C1 segment of cervical spinal cord (tissue), 14 donors: ENCODE measurements around the gene DYNC2LI1.

Experiments
- DNase-seq, 14 donors: peaks; one replicate each; lab custom pipeline; 2025; lab: John Stamatoyannopoulos, UW

Gene DYNC2LI1

DNA sequence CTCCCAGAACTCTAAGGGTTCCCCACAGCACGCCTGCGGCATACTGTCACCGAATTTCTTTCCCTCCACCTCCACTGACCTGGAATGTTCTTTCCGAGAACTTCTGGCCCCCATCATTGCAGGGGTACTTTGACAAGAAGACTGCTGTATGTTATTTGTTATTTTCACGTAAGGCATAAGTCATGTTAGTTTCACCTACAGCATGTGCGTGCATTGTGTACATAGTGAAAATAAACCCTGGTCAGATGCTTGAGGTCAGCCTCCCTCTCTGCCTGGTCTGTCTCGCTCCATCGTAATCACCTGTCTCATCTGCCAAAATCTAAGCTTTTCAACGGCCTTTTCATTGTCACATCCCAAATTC is 69.0 kb downstream of the DYNC2LI1 start:
- DNase-seq, result no peak

DNA sequence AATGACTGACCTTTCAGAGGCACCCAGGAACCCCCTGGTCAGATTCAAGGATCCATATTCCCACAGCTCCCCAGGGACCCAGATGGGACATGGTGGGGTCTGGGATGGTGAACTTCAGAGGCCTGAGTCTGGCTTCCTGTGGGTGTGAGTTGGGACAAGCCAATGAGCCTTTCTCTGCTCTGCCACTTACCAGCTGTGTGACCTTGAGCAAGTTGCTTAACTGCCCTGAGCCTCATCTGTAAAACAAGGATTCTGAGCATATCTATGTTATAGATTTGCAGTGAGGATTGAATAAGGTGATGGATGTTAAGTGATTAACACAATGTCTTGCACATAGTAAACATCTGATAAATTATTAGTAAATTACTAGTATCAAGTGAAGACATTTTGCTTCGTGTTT is 71.3 kb downstream of the DYNC2LI1 start:
- no peak for DNase-seq

DNA sequence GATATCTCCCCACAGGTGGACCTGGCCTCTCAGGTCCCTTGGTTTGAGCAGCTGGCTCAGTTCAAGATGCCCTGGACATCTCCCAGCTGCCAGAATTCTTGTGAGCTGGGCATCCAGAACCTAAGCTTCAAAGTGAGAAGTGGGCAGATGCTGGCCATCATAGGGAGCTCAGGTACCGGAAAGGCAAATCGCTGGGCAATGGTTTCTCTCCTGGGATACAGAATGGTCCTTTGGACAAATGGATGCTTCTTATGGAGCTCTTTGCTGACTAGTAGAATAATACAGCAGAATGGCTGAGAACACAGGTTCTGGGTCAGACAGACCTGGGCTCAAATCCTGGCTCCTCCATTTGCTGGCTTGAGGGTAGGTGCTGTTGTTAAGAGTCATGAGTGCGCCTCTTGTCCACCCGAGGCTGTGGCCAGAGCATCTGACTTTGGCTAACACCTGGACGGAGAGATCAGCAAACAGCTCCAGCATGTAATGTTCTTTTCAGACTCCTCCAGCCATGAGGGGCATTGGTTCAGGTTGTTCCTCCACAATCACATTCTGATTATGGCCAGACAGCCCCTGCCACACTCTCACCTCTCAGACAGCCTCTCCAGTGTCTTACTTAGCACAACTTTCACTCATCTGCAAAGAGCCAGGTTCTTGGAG is 72.4 kb downstream of the DYNC2LI1 start:
- no peak for DNase-seq

DNA sequence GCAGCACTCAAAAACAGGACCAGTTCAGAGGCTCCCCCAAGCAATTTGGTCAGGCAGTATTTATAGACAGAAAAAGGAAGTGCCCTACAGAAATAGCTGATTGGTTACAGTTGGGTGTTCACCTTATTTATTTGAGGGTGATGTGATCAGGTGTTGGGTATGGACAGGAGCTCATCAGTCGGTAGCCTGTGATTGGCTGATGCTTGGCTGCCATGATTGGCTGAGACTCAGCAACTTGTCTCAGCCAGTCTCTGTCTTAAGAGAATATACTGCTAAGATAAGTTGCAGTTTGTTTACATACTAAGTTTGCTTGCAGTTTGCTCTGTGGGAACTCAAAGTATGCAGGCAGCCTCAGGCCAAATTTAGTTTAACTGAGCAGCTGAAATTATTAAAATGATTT is 74.4 kb downstream of the DYNC2LI1 start:
- DNase-seq, result no peak

DNA sequence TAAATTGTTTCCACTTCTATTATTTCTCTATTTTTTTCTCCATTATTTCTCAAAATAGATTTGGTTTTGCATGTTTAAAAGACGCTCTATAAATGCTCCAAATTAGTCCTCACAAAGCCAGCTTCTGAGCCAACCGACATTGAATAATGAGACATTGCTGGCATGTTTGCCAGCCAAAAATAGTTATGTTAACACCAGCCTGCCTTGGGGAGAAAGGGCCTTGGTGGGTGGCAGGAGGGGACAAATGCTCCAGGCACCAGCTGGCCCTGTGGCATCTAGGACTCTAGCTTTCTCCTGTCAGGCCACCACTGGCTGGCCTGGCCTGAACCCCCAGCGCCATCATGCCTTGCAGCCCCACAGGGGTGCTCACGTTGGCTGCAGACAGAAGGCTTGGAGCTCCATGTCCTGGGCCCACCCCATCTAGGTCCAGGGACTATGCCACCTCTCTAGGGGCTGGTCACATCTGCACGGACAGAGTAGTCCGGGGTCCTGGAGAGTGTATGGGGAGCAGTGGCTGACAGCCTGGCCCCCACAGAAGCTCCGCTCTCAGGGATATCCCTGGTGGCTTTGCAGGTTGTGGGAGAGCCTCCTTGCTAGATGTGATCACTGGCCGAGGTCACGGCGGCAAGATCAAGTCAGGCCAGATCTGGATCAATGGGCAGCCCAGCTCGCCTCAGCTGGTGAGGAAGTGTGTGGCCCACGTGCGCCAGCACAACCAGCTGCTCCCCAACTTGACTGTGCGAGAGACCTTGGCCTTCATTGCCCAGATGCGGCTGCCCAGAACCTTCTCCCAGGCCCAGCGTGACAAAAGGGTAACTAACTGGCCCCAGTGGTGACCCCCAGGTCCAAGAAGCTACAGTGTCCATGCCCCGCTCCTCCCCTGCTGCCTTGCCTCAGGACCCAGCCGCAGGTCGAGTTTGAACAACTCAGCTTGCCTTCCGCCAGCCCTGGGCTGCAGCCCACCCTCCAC is 77.5 kb downstream of the DYNC2LI1 start:
- DNase-seq, result no peak

DNA sequence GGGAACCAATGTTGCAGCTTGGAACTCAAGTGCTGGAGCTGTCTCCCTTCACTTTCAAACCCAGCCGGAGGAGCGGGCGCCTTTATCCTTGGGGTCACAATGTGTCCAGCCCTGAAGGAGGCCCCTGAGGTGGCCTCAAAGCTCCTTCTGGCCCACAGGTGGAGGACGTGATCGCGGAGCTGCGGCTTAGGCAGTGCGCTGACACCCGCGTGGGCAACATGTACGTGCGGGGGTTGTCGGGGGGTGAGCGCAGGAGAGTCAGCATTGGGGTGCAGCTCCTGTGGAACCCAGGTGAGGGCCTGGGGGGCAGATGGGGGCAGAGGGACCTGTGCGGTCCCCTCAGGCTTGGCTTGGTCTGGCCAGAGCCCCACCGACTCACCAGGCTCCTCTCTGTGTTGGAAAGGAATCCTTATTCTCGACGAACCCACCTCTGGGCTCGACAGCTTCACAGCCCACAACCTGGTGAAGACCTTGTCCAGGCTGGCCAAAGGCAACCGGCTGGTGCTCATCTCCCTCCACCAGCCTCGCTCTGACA is 78.4 kb downstream of the DYNC2LI1 start:
- no peak for DNase-seq

DNA sequence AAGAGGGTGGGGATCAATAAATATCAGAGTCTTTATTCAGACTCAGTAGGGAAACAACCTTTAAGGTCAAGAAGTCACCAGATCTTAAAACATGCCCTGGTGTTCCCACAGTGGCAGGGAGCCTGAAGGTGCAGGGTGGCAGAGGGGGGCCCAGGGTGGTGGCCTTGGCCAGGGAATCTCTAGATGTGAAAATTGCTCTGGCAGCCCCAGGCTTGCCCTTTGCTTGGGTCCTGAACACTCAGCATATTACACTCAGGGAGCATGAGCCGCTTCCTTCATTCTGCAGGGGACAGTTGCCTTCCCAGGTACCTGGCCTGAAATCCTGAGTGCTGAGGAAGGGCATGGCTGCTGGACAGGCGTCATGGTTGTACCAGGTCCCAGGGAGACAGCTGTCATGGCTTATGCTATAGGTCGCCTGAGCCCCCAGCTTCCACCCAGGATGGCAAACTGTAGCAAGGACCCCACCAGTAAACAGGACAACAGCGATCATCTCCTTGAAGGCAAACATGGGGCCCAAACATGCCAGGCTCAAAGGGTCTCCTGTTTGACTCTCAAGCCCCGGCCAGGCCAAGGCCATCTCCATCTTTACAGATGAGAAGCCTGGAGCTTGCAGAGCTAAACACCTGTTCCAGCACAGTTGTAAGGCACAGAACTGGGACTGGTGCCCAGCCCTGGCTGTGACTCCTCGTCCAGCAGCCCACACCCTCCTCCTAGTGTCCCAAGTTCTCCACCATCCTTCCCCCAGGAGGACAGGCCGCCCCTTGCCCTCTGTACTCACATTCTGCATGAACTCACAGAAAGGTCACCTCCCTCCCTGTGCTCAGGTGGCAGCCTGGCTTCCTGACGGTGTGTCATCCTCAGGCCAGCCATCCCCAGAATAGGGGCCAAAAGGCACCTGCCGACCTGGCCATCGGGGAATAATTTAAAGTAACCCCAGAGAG is 79.6 kb downstream of the DYNC2LI1 start:
- no peak for DNase-seq

DNA sequence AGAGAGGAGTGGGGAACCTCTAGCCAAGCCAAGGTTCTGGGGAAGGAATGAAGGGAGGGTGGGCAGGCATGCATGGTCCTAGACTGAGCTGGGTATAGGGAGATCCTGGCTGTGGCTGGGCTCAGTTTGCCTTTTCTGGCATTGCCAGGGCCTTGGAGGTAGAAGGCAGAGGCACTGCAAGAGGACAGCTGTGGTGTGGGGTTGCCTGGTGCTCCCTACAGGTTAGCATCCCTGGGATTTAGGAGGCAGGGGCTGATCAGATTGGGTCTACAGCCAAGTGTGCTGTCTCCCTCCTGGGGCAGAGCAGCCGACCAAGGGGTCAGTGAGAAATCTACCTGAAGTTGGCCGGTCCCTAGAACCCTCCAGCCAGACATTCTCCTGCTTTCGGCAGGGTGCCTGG is 80.8 kb downstream of the DYNC2LI1 start:
- no peak for DNase-seq

DNA sequence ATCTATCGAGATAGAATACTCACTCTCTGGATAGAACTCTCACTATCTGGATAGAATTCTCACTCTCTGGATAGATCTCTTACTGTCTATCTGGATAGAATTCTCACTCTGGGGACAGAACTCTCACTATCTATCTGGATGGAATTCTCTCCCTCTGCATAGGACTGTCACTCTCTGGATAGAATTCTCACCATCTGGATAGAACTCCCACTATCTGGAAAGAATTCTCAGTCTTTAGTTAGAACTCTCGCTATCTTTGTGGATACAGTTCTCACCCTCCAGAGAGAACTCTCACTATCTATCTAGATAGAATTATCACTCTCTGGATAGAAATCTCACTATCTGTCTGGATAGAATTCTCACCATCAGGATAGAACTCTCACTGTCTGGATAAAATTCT is 81.5 kb downstream of the DYNC2LI1 start:
- no peak for DNase-seq
